Tibial nerve (tissue), 3 donors: ENCODE data around the gene ANKRD30A.
"Not testable (repeated sequence)": the region's sequence is repeated elsewhere in the genome, so short reads cannot be mapped to it uniquely, and the experiment has no call there.

ENCODE experiments used
- CTCF ChIP-seq, 5 experiments: fragments of 200-600 bp in 3 of 5; fragments of 450-650 bp in 2 of 5; sonication (generic) in 3 of 5; IDR thresholded peaks; one replicate each; pipeline ENCODE4 v1.5.1; 2016 to 2019; ENCODE audit warnings: antibody characterized with exemption in 5 of 5, mild to moderate bottlenecking in 3 of 5, moderate library complexity in 2 of 5
- POLR2A ChIP-seq, 2 donors: fragments of 450-650 bp; IDR thresholded peaks; one replicate each; pipeline ENCODE4 v1.6.1; 2017; ENCODE audit warnings: antibody characterized with exemption in 2 of 2, mild to moderate bottlenecking in 2 of 2, moderate library complexity in 2 of 2

GRCh38 chr10:37178296-37178695, 52.9 kb downstream of the ANKRD30A start:
- TF ChIP-seq CTCF, POLR2A (IDR thresholded peaks at IDR 0.05): not testable (repeated sequence)
